Measurements from ENCODE around the gene PCNX3.

Gene PCNX3

DNA sequence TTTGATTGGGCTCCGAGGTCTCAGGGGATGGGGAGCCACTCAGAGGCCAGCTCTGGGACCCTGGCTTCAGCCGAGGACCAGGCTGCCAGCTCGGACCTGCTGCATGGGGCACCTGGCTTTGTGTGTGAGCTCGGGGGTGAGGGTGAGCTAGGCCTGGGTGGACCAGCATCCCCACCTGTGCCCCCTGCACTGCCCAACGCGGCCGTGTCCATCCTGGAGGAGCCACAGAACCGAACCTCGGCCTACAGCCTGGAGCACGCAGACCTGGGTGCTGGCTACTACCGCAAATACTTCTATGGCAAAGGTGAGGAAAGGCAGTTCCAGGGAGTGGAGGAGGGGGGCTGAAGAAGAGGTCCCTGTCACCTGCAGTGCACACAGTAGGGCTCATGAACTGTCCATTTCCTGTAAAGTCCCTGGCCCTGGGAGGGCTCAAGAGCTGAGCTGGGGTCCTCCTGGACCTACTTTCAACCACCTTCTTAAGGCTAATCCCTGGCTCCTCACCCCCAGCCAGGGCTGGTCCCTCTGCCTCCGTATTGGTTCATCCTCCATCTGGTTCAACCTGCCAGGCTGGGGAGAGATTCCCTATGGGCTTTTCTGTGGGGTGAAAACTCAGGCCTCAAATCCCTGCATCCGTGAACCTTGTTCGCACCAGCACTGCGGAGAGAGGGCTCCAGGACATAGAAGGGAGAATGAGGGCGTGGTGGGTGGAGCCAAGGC is 25.9 kb downstream of the PCNX3 start:
- Histone ChIP-seq H3K27me3 (ENCODE audit: insufficient read depth, poor library complexity, severe bottlenecking) (no peaks in the 10 kb centered on the region), H3K9me3 (ENCODE audit: severe bottlenecking) (no peaks in the 10 kb centered on the region), H3K4me1 (ENCODE audit: insufficient read depth, poor library complexity, severe bottlenecking) (no peaks in the 10 kb centered on the region), H3K27ac (ENCODE audit: poor library complexity, severe bottlenecking) (no peak overlapping the region), H3K4me3 (ENCODE audit: severe bottlenecking) (no peak overlapping the region), H3K36me3 (ENCODE audit: low read depth) (peaks cover 6% of the 10 kb centered on the region)
- ATAC-seq (ENCODE audit: low read depth) (no peak), DNase-seq (ENCODE audit: low spot score) (no peak)
- no peak for TF ChIP-seq CTCF (IDR thresholded peaks at IDR 0.05; ENCODE audit: poor library complexity, severe bottlenecking)

DNA sequence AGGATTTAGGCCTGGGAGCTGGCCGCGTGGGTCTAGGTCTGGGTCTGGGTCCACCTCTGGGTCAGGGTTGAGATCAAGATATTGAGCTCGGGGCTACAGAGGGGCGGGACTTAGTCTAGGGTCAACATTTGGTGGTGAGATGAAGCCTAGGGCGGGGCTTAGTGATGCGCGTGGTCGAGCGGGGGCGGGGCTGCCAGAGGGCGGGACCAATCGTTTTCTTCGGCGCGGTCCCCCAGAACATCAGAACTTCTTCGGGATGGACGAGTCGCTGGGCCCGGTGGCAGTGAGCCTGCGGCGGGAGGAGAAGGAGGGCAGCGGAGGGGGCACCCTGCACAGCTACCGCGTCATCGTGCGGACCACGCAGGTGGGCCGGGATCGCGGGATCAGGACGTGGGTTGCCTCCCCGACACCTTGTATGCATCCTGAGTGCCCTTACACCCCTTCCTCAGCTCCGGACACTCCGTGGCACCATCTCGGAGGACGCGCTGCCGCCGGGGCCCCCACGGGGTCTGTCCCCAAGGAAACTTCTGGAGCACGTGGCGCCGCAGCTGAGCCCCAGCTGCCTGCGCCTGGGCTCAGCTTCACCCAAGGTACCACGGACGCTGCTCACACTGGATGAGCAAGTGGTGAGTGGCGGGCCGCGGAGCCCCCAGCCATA is 26.6 kb downstream of the PCNX3 start:
- Histone ChIP-seq H3K4me3 (ENCODE audit: severe bottlenecking) (no peak overlapping the region), H3K27me3 (ENCODE audit: insufficient read depth, poor library complexity, severe bottlenecking) (no peaks in the 10 kb centered on the region), H3K9me3 (ENCODE audit: severe bottlenecking) (no peaks in the 10 kb centered on the region), H3K4me1 (ENCODE audit: insufficient read depth, poor library complexity, severe bottlenecking) (no peaks in the 10 kb centered on the region), H3K36me3 (ENCODE audit: low read depth) (no peaks in the 10 kb centered on the region), H3K27ac (ENCODE audit: poor library complexity, severe bottlenecking) (no peak overlapping the region)
- DNase-seq (ENCODE audit: low spot score) (no peak), ATAC-seq (ENCODE audit: low read depth) (no peak)
- TF ChIP-seq CTCF (IDR thresholded peaks at IDR 0.05; ENCODE audit: poor library complexity, severe bottlenecking) = no peak

DNA sequence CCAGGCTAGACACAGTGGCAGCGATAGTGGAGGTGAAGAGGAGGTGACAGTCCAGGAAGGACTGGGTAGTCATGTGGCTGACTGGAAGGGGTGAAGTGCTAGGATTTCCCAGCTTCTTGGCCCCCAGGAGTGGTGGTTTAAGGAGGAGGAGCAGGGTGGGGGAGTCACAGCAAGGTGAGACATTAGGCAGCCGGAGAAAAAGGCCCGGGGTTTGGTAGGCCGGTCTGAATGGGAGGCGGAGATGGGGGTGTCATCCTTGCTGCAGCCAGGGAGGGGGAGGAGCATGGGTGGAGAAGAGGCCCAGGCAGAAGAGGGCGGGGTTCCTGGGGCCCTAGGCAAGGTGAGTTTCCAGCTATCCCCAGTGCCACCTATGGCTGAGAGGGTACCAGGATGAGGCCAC is 28.4 kb downstream of the PCNX3 start:
- H3K4me1 ChIP-seq (ENCODE audit: insufficient read depth, poor library complexity, severe bottlenecking) = no peaks in the 10 kb centered on the region
- TF ChIP-seq CTCF (IDR thresholded peaks at IDR 0.05; ENCODE audit: poor library complexity, severe bottlenecking) = no peak
- H3K27ac ChIP-seq (ENCODE audit: poor library complexity, severe bottlenecking) = peak overlapping the region; percentile 6
- H3K9me3 ChIP-seq (ENCODE audit: severe bottlenecking) = no peaks in the 10 kb centered on the region
- no peak overlapping the region for H3K4me3 ChIP-seq (ENCODE audit: severe bottlenecking)
- peak; percentile 73 for DNase-seq (ENCODE audit: low spot score)
- peak; percentile 48 for ATAC-seq (ENCODE audit: low read depth)
- H3K36me3 ChIP-seq (ENCODE audit: low read depth) = no peaks in the 10 kb centered on the region
- H3K27me3 ChIP-seq (ENCODE audit: insufficient read depth, poor library complexity, severe bottlenecking) = no peaks in the 10 kb centered on the region

DNA sequence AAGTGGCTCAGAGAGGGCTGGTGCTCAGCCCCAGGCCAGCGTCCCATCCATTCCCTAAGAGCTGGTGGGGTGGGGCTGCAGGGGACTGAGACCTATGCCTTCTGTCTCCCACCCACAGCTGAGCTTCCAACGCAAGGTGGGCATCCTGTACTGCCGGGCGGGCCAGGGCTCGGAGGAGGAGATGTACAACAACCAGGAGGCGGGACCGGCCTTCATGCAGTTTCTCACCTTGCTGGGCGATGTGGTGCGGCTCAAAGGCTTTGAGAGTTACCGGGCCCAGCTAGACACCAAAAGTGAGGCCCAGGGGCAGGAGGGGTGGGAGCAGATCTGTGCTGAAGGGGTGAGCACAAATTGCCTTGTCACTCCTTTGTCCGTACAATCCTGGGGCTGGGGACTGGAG is 29.3 kb downstream of the PCNX3 start:
- DNase-seq (ENCODE audit: low spot score) (peak; percentile 72), ATAC-seq (ENCODE audit: low read depth) (no peak)
- no peak overlapping the region for H3K4me3 ChIP-seq (ENCODE audit: severe bottlenecking)
- no peak for TF ChIP-seq CTCF (IDR thresholded peaks at IDR 0.05; ENCODE audit: poor library complexity, severe bottlenecking)
- H3K27me3 ChIP-seq (ENCODE audit: insufficient read depth, poor library complexity, severe bottlenecking) = no peaks in the 10 kb centered on the region
- H3K4me1 ChIP-seq (ENCODE audit: insufficient read depth, poor library complexity, severe bottlenecking) = no peaks in the 10 kb centered on the region
- no peaks in the 10 kb centered on the region for H3K9me3 ChIP-seq (ENCODE audit: severe bottlenecking)
- no peak overlapping the region for H3K27ac ChIP-seq (ENCODE audit: poor library complexity, severe bottlenecking)
- H3K36me3 ChIP-seq (ENCODE audit: low read depth) = no peaks in the 10 kb centered on the region

- Histone ChIP-seq H3K27me3 (ENCODE audit: insufficient read depth, poor library complexity, severe bottlenecking) (no peaks in the 10 kb centered on the region), H3K27ac (ENCODE audit: poor library complexity, severe bottlenecking) (no peak overlapping the region), H3K36me3 (ENCODE audit: low read depth) (no peaks in the 10 kb centered on the region), H3K4me3 (ENCODE audit: severe bottlenecking) (no peak overlapping the region), H3K9me3 (ENCODE audit: severe bottlenecking) (no peaks in the 10 kb centered on the region), H3K4me1 (ENCODE audit: insufficient read depth, poor library complexity, severe bottlenecking) (peaks cover 1% of the 10 kb centered on the region)
- peak; percentile 46 for DNase-seq (ENCODE audit: low spot score)
- ATAC-seq (ENCODE audit: low read depth) = no peak
- no peak for TF ChIP-seq CTCF (IDR thresholded peaks at IDR 0.05; ENCODE audit: poor library complexity, severe bottlenecking)
Measured at GRCh38 chr11:65645710-65646109, 30.1 kb downstream of the PCNX3 start.

All from RWPE2 (cell line).